Caco-2 (cell line): Measurements from ENCODE around the gene NKAIN2. TPM values are rescaled to one million over a fixed set of nuclear protein-coding genes. Genes with fewer than 3 reads are reported as not detected.

ENCODE experiments used
- BruUV-seq: library from RNA; stranded (reverse); fragments of 400-500 nt; replicated peaks from 2 replicates; lab custom pipeline; 2021; lab: Mats Ljungman, UMichigan
- CTCF ChIA-PET: fragments of 300-600 bp; sonication (Branson Sonifier 250); formaldehyde crosslinking; loops from one replicate; lab custom pipeline; 2022; ENCODE audit warnings: antibody characterized with exemption; lab: Charles Lee
- POLR2A ChIA-PET: fragments of 300-600 bp; sonication (Branson Sonifier 250); formaldehyde crosslinking; loops from one replicate; lab custom pipeline; 2022; ENCODE audit warnings: antibody characterized with exemption; lab: Charles Lee
- DNase-seq, 2 experiments: peaks; one replicate each; pipeline versions ENCODE4 v3.0.0 to v3.0.0-alpha.2; 2020 to 2022
- H3K27me3 ChIP-seq: replicated peaks from 2 replicates; pipeline ENCODE4 v1.6.0; 2011; ENCODE audit warnings: low read length; ENCODE audit not compliant: control insufficient read depth, insufficient read depth
- H3K36me3 ChIP-seq: 2 replicates; pipeline ENCODE4 v1.5.1; 2011; ENCODE audit warnings: low read length; ENCODE audit not compliant: control insufficient read depth, insufficient read depth
- H3K4me1 ChIP-seq: fragments of 250-450 bp; sonication (Bioruptor Pico); 2 replicates; pipeline ENCODE4 v1.5.1; 2020; ENCODE audit warnings: mild to moderate bottlenecking
- H3K4me3 ChIP-seq: 2 replicates; pipeline ENCODE4 v1.5.1; 2011; ENCODE audit warnings: low read depth, mild to moderate bottlenecking, control low read depth, low read length
- H3K9me3 ChIP-seq: fragments of 250-450 bp; sonication (Bioruptor Pico); 2 replicates; pipeline ENCODE4 v1.5.1; 2020; ENCODE audit warnings: mild to moderate bottlenecking, moderate library complexity
- H3K27ac Mint-ChIP-seq: one replicate; pipeline ENCODE4 v1.8.0; 2022; ENCODE audit warnings: mixed read lengths; ENCODE audit not compliant: unreplicated experiment
- H3K27me3 Mint-ChIP-seq: one replicate; pipeline ENCODE4 v1.8.0; 2022; ENCODE audit warnings: mixed read lengths; ENCODE audit not compliant: insufficient read depth, unreplicated experiment
- H3K36me3 Mint-ChIP-seq: one replicate; pipeline ENCODE4 v1.8.0; 2022; ENCODE audit warnings: mild to moderate bottlenecking, mixed read lengths; ENCODE audit not compliant: insufficient read depth, unreplicated experiment
- H3K4me1 Mint-ChIP-seq: one replicate; pipeline ENCODE4 v1.8.0; 2022; ENCODE audit warnings: low read depth, mixed read lengths; ENCODE audit not compliant: unreplicated experiment
- H3K4me3 Mint-ChIP-seq: one replicate; pipeline ENCODE4 v1.8.0; 2022; ENCODE audit warnings: mild to moderate bottlenecking, moderate library complexity, mixed read lengths; ENCODE audit not compliant: unreplicated experiment
- H3K9me3 Mint-ChIP-seq: one replicate; pipeline ENCODE4 v1.8.0; 2022; ENCODE audit warnings: mixed read lengths; ENCODE audit not compliant: unreplicated experiment
- intact Hi-C: fragments of 100-400 bp; cut with micrococcal nuclease; formaldehyde crosslinking; loops from one replicate; pipeline ENCODE4 v1.10.0; 2022; ENCODE audit not compliant: unreplicated experiment
- total RNA-seq: library from RNA; stranded (reverse); gene quantifications from 2 replicates; pipeline ENCODE4 v1.2.3, GENCODE V29; 2022
- TF ChIP-seq, protein P1 (sequence below), 2 experiments: fragments of 200-600 bp in 1 of 2; IDR thresholded peaks; 1 replicate in 1 of 2; 2 replicates in 1 of 2; pipeline versions ENCODE4 v1.5.1 to v1.8.0; 2011 to 2022; ENCODE audit warnings: antibody characterized with exemption in 1 of 2, control low read depth in 1 of 2, inconsistent platforms in 1 of 2, low read depth in 1 of 2, low read length in 1 of 2, mild to moderate bottlenecking in 1 of 2, moderate library complexity in 1 of 2; ENCODE audit not compliant: insufficient read depth in 1 of 2, severe bottlenecking in 1 of 2, unreplicated experiment in 1 of 2

The NKAIN2 gene
- total RNA-seq, 1 experiment from 2014 or later = not detected

DNA sequence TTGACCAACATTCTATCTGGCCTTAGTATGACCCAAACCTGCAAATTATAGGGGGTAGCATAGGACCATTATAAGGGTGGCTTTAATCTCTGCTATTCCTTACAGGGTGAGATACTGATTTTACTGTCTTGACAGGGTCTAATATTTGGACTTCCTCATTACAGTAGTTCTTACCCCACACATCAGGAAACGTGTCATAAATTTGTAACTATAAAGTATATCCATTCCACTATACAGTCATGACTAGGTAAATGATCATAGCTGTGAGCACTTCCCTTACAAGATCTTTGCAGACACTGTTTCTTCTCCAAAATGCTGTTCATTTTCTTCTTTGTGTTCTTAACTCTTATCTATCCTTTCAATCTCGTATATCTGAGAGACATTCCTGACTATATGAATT, 639.9 kb downstream of the NKAIN2 start:
- H3K27me3 Mint-ChIP-seq = no peaks in the 10 kb centered on the region
- Histone ChIP-seq H3K27me3 (no peaks in the 10 kb centered on the region), H3K9me3 (no peaks in the 10 kb centered on the region), H3K4me1 (no peaks in the 10 kb centered on the region), H3K4me3 (no peak overlapping the region), H3K36me3 (no peaks in the 10 kb centered on the region)
- no TSS peak for BruUV-seq
- H3K36me3 Mint-ChIP-seq = no peaks in the 10 kb centered on the region
- TF ChIP-seq, protein P1, sequence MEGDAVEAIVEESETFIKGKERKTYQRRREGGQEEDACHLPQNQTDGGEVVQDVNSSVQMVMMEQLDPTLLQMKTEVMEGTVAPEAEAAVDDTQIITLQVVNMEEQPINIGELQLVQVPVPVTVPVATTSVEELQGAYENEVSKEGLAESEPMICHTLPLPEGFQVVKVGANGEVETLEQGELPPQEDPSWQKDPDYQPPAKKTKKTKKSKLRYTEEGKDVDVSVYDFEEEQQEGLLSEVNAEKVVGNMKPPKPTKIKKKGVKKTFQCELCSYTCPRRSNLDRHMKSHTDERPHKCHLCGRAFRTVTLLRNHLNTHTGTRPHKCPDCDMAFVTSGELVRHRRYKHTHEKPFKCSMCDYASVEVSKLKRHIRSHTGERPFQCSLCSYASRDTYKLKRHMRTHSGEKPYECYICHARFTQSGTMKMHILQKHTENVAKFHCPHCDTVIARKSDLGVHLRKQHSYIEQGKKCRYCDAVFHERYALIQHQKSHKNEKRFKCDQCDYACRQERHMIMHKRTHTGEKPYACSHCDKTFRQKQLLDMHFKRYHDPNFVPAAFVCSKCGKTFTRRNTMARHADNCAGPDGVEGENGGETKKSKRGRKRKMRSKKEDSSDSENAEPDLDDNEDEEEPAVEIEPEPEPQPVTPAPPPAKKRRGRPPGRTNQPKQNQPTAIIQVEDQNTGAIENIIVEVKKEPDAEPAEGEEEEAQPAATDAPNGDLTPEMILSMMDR (IDR thresholded peaks at IDR 0.05; ENCODE audit: insufficient read depth in 1 of 2, low read depth in 1 of 2, low read length in 1 of 2, severe bottlenecking in 1 of 2, unreplicated experiment in 1 of 2) = no peak
- POLR2A ChIA-PET = no interaction called here
- H3K4me3 Mint-ChIP-seq = no peak overlapping the region
- intact Hi-C loops = no loop called here
- CTCF ChIA-PET = no interaction called here
- H3K9me3 Mint-ChIP-seq = no peaks in the 10 kb centered on the region
- H3K27ac Mint-ChIP-seq = no peak overlapping the region
- DNase-seq = no peak
- no peaks in the 10 kb centered on the region for H3K4me1 Mint-ChIP-seq

DNA sequence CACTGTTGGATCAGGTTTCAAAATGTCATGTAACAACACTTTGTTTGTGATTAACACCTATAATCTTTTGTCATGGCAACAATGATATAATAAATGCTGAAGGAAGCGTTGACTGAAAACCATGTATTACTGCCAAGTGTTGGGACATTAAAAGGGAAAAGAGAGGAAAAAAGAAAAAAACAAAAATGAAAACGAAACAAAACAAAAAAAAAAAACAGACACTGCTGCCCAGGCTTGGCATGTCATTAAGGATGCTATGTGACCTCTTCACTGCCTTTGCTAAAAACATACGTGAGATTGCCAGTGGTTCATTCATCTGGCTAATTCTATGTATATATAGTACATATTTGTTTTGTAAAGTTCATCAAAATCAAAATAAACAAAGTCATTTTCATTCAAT, 641.9 kb downstream of the NKAIN2 start:
- Mint-ChIP-seq H3K9me3 (no peaks in the 10 kb centered on the region), H3K36me3 (no peaks in the 10 kb centered on the region), H3K27ac (no peak overlapping the region), H3K4me1 (no peaks in the 10 kb centered on the region), H3K27me3 (no peaks in the 10 kb centered on the region), H3K4me3 (no peak overlapping the region)
- no peaks in the 10 kb centered on the region for H3K4me1 ChIP-seq
- ChIA-PET POLR2A (no interaction called here), CTCF (no interaction called here)
- DNase-seq = no peak
- no peaks in the 10 kb centered on the region for H3K36me3 ChIP-seq
- TF ChIP-seq, protein P1 (IDR thresholded peaks at IDR 0.05; ENCODE audit: insufficient read depth in 1 of 2, low read depth in 1 of 2, low read length in 1 of 2, severe bottlenecking in 1 of 2, unreplicated experiment in 1 of 2) = no peak
- no peak overlapping the region for H3K4me3 ChIP-seq
- no peaks in the 10 kb centered on the region for H3K9me3 ChIP-seq
- intact Hi-C loops = no loop called here
- BruUV-seq = no TSS peak
- no peaks in the 10 kb centered on the region for H3K27me3 ChIP-seq

DNA sequence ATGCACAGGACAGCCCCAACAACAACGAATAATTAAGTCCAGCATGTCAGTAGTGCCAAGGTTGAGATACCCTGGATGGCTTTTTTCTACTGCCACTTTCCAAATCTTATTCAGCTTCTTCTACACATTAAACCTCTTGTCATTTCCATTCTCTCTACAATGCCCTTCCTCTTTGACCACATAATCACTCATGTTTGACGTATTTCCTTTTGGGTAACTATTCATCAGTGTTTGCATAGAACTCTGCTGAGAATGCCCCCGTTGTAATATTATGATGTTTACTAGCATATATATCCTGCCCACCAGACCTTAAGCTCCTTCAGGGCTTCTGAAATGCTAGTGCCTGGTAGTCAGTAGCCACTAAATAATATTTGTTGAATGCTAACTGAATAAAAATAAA, 643.3 kb downstream of the NKAIN2 start:
- H3K4me1 ChIP-seq = no peaks in the 10 kb centered on the region
- no peak overlapping the region for H3K4me3 ChIP-seq
- BruUV-seq = no TSS peak
- no peaks in the 10 kb centered on the region for H3K27me3 ChIP-seq
- H3K27ac Mint-ChIP-seq = no peak overlapping the region
- no peaks in the 10 kb centered on the region for H3K9me3 Mint-ChIP-seq
- no peaks in the 10 kb centered on the region for H3K36me3 ChIP-seq
- intact Hi-C loops = no loop called here
- H3K4me3 Mint-ChIP-seq = no peak overlapping the region
- H3K4me1 Mint-ChIP-seq = no peaks in the 10 kb centered on the region
- H3K27me3 Mint-ChIP-seq = no peaks in the 10 kb centered on the region
- DNase-seq = no peak
- POLR2A ChIA-PET = no interaction called here
- CTCF ChIA-PET = no interaction called here
- TF ChIP-seq, protein P1 (IDR thresholded peaks at IDR 0.05; ENCODE audit: insufficient read depth in 1 of 2, low read depth in 1 of 2, low read length in 1 of 2, severe bottlenecking in 1 of 2, unreplicated experiment in 1 of 2) = no peak
- H3K9me3 ChIP-seq = no peaks in the 10 kb centered on the region
- H3K36me3 Mint-ChIP-seq = no peaks in the 10 kb centered on the region
